Dendritic cell treated with granulocyte-macrophage colony-stimulating factor and Interleukin-4, amounts not matched to agents 40 ng/mL and 50 ng/mL, for 4 days (primary cell): ENCODE data around the gene AHRR.

Experiments
- H3K27ac Mint-ChIP-seq: one replicate; pipeline ENCODE4 v1.8.0; 2022; ENCODE audit warnings: mild to moderate bottlenecking, mixed read lengths
- H3K27me3 Mint-ChIP-seq: one replicate; pipeline ENCODE4 v1.8.0; 2022; ENCODE audit warnings: mild to moderate bottlenecking, mixed read lengths
- H3K36me3 Mint-ChIP-seq: one replicate; pipeline ENCODE4 v1.8.0; 2022; ENCODE audit warnings: low read depth, mixed read lengths
- H3K4me1 Mint-ChIP-seq: one replicate; pipeline ENCODE4 v1.8.0; 2022; ENCODE audit warnings: low read depth, mixed read lengths
- H3K4me3 Mint-ChIP-seq: one replicate; pipeline ENCODE4 v1.8.0; 2022; ENCODE audit warnings: mild to moderate bottlenecking, moderate library complexity, mixed read lengths
- H3K9me3 Mint-ChIP-seq: one replicate; pipeline ENCODE4 v1.8.0; 2022; ENCODE audit warnings: mixed read lengths
- intact Hi-C: fragments of 100-400 bp; cut with micrococcal nuclease; formaldehyde crosslinking; loops from one replicate; pipeline ENCODE4 v1.15.0; 2022

Gene AHRR

GRCh38 chr5:385321-385720 is 63.8 kb downstream of the AHRR start:
- no peak overlapping the region for H3K4me3 Mint-ChIP-seq
- H3K27ac Mint-ChIP-seq = peak overlapping the region; percentile 64
- H3K27me3 Mint-ChIP-seq = no peaks in the 10 kb centered on the region
- H3K9me3 Mint-ChIP-seq = peaks cover 10% of the 10 kb centered on the region
- intact Hi-C loops = no loop called here
- H3K4me1 Mint-ChIP-seq = peaks cover 80% of the 10 kb centered on the region
- peaks cover 92% of the 10 kb centered on the region for H3K36me3 Mint-ChIP-seq

GRCh38 chr5:386432-387341 is 65.2 kb downstream of the AHRR start:
- Mint-ChIP-seq H3K4me1 (peaks cover 79% of the 10 kb centered on the region), H3K27ac (peak overlapping the region; percentile 64), H3K4me3 (no peak overlapping the region), H3K9me3 (peaks cover 10% of the 10 kb centered on the region), H3K36me3 (peaks cover 94% of the 10 kb centered on the region), H3K27me3 (no peaks in the 10 kb centered on the region)
- intact Hi-C loops = no loop called here

- no peak overlapping the region for H3K4me3 Mint-ChIP-seq
- no peaks in the 10 kb centered on the region for H3K27me3 Mint-ChIP-seq
- peaks cover 10% of the 10 kb centered on the region for H3K9me3 Mint-ChIP-seq
- intact Hi-C loops = no loop called here
- H3K27ac Mint-ChIP-seq = peak overlapping the region; percentile 75
- H3K4me1 Mint-ChIP-seq = peaks cover 75% of the 10 kb centered on the region
- H3K36me3 Mint-ChIP-seq = peaks cover 84% of the 10 kb centered on the region
Observed at GRCh38 chr5:387491-388265, 66.2 kb downstream of the AHRR start.

- intact Hi-C loops = no loop called here
- H3K4me1 Mint-ChIP-seq = peaks cover 83% of the 10 kb centered on the region
- no peak overlapping the region for H3K4me3 Mint-ChIP-seq
- H3K27me3 Mint-ChIP-seq = no peaks in the 10 kb centered on the region
- peak overlapping the region; percentile 75 for H3K27ac Mint-ChIP-seq
- H3K9me3 Mint-ChIP-seq = peaks cover 10% of the 10 kb centered on the region
- H3K36me3 Mint-ChIP-seq = peaks cover 85% of the 10 kb centered on the region
Observed at GRCh38 chr5:388266-389196, 67.0 kb downstream of the AHRR start.

GRCh38 chr5:389197-389821 is 67.8 kb downstream of the AHRR start:
- Mint-ChIP-seq H3K36me3 (peaks cover 83% of the 10 kb centered on the region), H3K9me3 (peaks cover 10% of the 10 kb centered on the region), H3K4me3 (no peak overlapping the region), H3K27ac (peak overlapping the region; percentile 75), H3K27me3 (no peaks in the 10 kb centered on the region), H3K4me1 (peaks cover 87% of the 10 kb centered on the region)
- intact Hi-C loops = no loop called here

GRCh38 chr5:389891-390622 is 68.5 kb downstream of the AHRR start:
- Mint-ChIP-seq H3K9me3 (peaks cover 10% of the 10 kb centered on the region), H3K36me3 (peaks cover 75% of the 10 kb centered on the region), H3K27me3 (no peaks in the 10 kb centered on the region), H3K27ac (no peak overlapping the region), H3K4me3 (no peak overlapping the region), H3K4me1 (peaks cover 87% of the 10 kb centered on the region)
- intact Hi-C loops = no loop called here

GRCh38 chr5:390623-391491 is 69.3 kb downstream of the AHRR start:
- peaks cover 72% of the 10 kb centered on the region for H3K36me3 Mint-ChIP-seq
- peaks cover 91% of the 10 kb centered on the region for H3K4me1 Mint-ChIP-seq
- H3K9me3 Mint-ChIP-seq = peaks cover 3% of the 10 kb centered on the region
- no peaks in the 10 kb centered on the region for H3K27me3 Mint-ChIP-seq
- peak overlapping the region; percentile 12 for H3K27ac Mint-ChIP-seq
- H3K4me3 Mint-ChIP-seq = no peak overlapping the region
- intact Hi-C loops = no loop called here

GRCh38 chr5:392431-392988 is 71.0 kb downstream of the AHRR start:
- no peaks in the 10 kb centered on the region for H3K27me3 Mint-ChIP-seq
- H3K4me3 Mint-ChIP-seq = no peak overlapping the region
- peaks cover 84% of the 10 kb centered on the region for H3K4me1 Mint-ChIP-seq
- H3K27ac Mint-ChIP-seq = peak overlapping the region; percentile 88
- no peaks in the 10 kb centered on the region for H3K9me3 Mint-ChIP-seq
- intact Hi-C loops = no loop called here
- H3K36me3 Mint-ChIP-seq = peaks cover 61% of the 10 kb centered on the region

GRCh38 chr5:393846-394275 is 72.3 kb downstream of the AHRR start:
- H3K4me3 Mint-ChIP-seq = no peak overlapping the region
- H3K27me3 Mint-ChIP-seq = no peaks in the 10 kb centered on the region
- intact Hi-C loops = no loop called here
- H3K36me3 Mint-ChIP-seq = peaks cover 60% of the 10 kb centered on the region
- H3K27ac Mint-ChIP-seq = peak overlapping the region; percentile 88
- H3K9me3 Mint-ChIP-seq = no peaks in the 10 kb centered on the region
- peaks cover 80% of the 10 kb centered on the region for H3K4me1 Mint-ChIP-seq

GRCh38 chr5:394671-395155 is 73.2 kb downstream of the AHRR start:
- peak overlapping the region; percentile 88 for H3K27ac Mint-ChIP-seq
- peaks cover 60% of the 10 kb centered on the region for H3K36me3 Mint-ChIP-seq
- H3K4me1 Mint-ChIP-seq = peaks cover 80% of the 10 kb centered on the region
- H3K27me3 Mint-ChIP-seq = no peaks in the 10 kb centered on the region
- intact Hi-C loops = no loop called here
- H3K4me3 Mint-ChIP-seq = no peak overlapping the region
- no peaks in the 10 kb centered on the region for H3K9me3 Mint-ChIP-seq

- intact Hi-C loops = no loop called here
- peak overlapping the region; percentile 88 for H3K27ac Mint-ChIP-seq
- H3K9me3 Mint-ChIP-seq = no peaks in the 10 kb centered on the region
- peaks cover 57% of the 10 kb centered on the region for H3K36me3 Mint-ChIP-seq
- H3K4me1 Mint-ChIP-seq = peaks cover 80% of the 10 kb centered on the region
- H3K4me3 Mint-ChIP-seq = no peak overlapping the region
- no peaks in the 10 kb centered on the region for H3K27me3 Mint-ChIP-seq
Observed at GRCh38 chr5:395156-395920, 73.8 kb downstream of the AHRR start.
